Brain microvascular endothelial cell (primary cell): Measurements from ENCODE around the gene CSTB.

ENCODE experiments used
- DNase-seq: peaks from one replicate; pipeline ENCODE4 v3.0.0-alpha.2; 2020
- H3K27ac ChIP-seq: fragments of 250-450 bp; sonication (Bioruptor Pico); 2 replicates; pipeline ENCODE4 v1.5.1; 2020; ENCODE audit warnings: mild to moderate bottlenecking, moderate library complexity
- H3K27me3 ChIP-seq: fragments of 250-450 bp; sonication (Bioruptor Pico); replicated peaks from 2 replicates; pipeline ENCODE4 v1.5.1; 2020; ENCODE audit warnings: mild to moderate bottlenecking
- H3K36me3 ChIP-seq: fragments of 250-450 bp; sonication (Bioruptor Pico); replicated peaks from 2 replicates; pipeline ENCODE4 v1.5.1; 2020; ENCODE audit warnings: mild to moderate bottlenecking
- H3K4me3 ChIP-seq: 2 replicates; pipeline ENCODE4 v1.5.1; 2011; ENCODE audit warnings: low read depth, mild to moderate bottlenecking, control low read depth, low read length, moderate library complexity
- CTCF ChIP-seq: IDR thresholded peaks from 2 replicates; pipeline ENCODE4 v1.5.1; 2011; ENCODE audit warnings: low read depth, mild to moderate bottlenecking, moderate library complexity, low read length, control low read depth, inconsistent platforms; ENCODE audit errors: missing control alignments
- in situ Hi-C: cut with HindIII; loops from 2 replicates; pipeline ENCODE4 v1.10.0; 2017; ENCODE audit warnings: low sequenced_read_pairs, low pct_ligation_motif_present

The CSTB gene

GRCh38 chr21:43775190-43775589 is 918 bp downstream of the CSTB start:
- TF ChIP-seq CTCF = no peak
- H3K36me3 ChIP-seq = peaks cover 17% of the 10 kb centered on the region
- no peak overlapping the region for H3K27ac ChIP-seq
- H3K27me3 ChIP-seq = no peaks in the 10 kb centered on the region
- peak overlapping the region; percentile 76 for H3K4me3 ChIP-seq
- no peak for DNase-seq
- in situ Hi-C loops = no loop called here

GRCh38 chr21:43774163-43774562 is 1.9 kb downstream of the CSTB start:
- Histone ChIP-seq H3K4me3 (no peak overlapping the region), H3K27ac (no peak overlapping the region), H3K27me3 (no peaks in the 10 kb centered on the region), H3K36me3 (peaks cover 17% of the 10 kb centered on the region)
- no peak for TF ChIP-seq CTCF
- in situ Hi-C loops = no loop called here
- no peak for DNase-seq

- Histone ChIP-seq H3K4me3 (no peak overlapping the region), H3K36me3 (peaks cover 17% of the 10 kb centered on the region), H3K27me3 (no peaks in the 10 kb centered on the region), H3K27ac (no peak overlapping the region)
- no peak for DNase-seq
- in situ Hi-C loops = no loop called here
- no peak for TF ChIP-seq CTCF
Observed at GRCh38 chr21:43772425-43772821, 3.7 kb downstream of the CSTB start.

GRCh38 chr21:43771698-43772424 is 4.2 kb downstream of the CSTB start:
- no peak for DNase-seq
- in situ Hi-C loops = no loop called here
- no peak overlapping the region for H3K27ac ChIP-seq
- no peak overlapping the region for H3K4me3 ChIP-seq
- H3K27me3 ChIP-seq = no peaks in the 10 kb centered on the region
- no peak for TF ChIP-seq CTCF
- peaks cover 17% of the 10 kb centered on the region for H3K36me3 ChIP-seq

- Histone ChIP-seq H3K27me3 (no peaks in the 10 kb centered on the region), H3K36me3 (peaks cover 17% of the 10 kb centered on the region), H3K27ac (no peak overlapping the region), H3K4me3 (no peak overlapping the region)
- TF ChIP-seq CTCF = no peak
- in situ Hi-C loops = no loop called here
- no peak for DNase-seq
Observed at GRCh38 chr21:43771199-43771675, 4.9 kb downstream of the CSTB start.

GRCh38 chr21:43770066-43770655 is 5.9 kb downstream of the CSTB start:
- H3K36me3 ChIP-seq = peaks cover 17% of the 10 kb centered on the region
- no peak for DNase-seq
- no peaks in the 10 kb centered on the region for H3K27me3 ChIP-seq
- H3K4me3 ChIP-seq = no peak overlapping the region
- TF ChIP-seq CTCF = no peak
- in situ Hi-C loops = no loop called here
- H3K27ac ChIP-seq = no peak overlapping the region
